Spleen (tissue), 11 donors: Measurements from ENCODE around the gene ASB10. TPM values are rescaled to one million over a fixed set of nuclear protein-coding genes. Genes with fewer than 3 reads are reported as not detected.

ENCODE experiments used
- DNase-seq: peaks from one replicate; pipeline ENCODE4 v3.0.0-alpha.2; 2020
- H3K27ac ChIP-seq, 8 donors: fragments of 200-600 bp; sonication (generic) in 7 of 8; 1 replicate in 4 of 8; 2 replicates in 4 of 8; pipeline versions ENCODE4 v1.5.0 to v1.8.0; 2016 to 2021; ENCODE audit warnings: inconsistent platforms in 4 of 8, mild to moderate bottlenecking in 4 of 8, moderate library complexity in 1 of 8
- H3K27me3 ChIP-seq, 7 donors: fragments of 200-600 bp; sonication (generic) in 6 of 7; replicated peaks in 1 of 7; 1 replicate in 4 of 7; 2 replicates in 3 of 7; pipeline versions ENCODE4 v1.5.0 to v1.8.0; 2016 to 2021; ENCODE audit warnings: inconsistent platforms in 3 of 7, mild to moderate bottlenecking in 1 of 7
- H3K36me3 ChIP-seq, 6 donors: fragments of 200-600 bp; sonication (generic) in 5 of 6; 1 replicate in 4 of 6; 2 replicates in 2 of 6; pipeline versions ENCODE4 v1.5.0 to v1.8.0; 2016 to 2021; ENCODE audit warnings: inconsistent platforms in 2 of 6
- H3K4me1 ChIP-seq, 6 donors: fragments of 200-600 bp; sonication (generic) in 5 of 6; 1 replicate in 3 of 6; 2 replicates in 3 of 6; pipeline versions ENCODE4 v1.5.0 to v1.8.0; 2016 to 2021; ENCODE audit warnings: inconsistent platforms in 3 of 6
- H3K4me3 ChIP-seq, 8 donors: fragments of 200-600 bp; sonication (generic) in 7 of 8; 1 replicate in 4 of 8; 2 replicates in 4 of 8; pipeline versions ENCODE4 v1.5.0 to v1.8.0; 2016 to 2021; ENCODE audit warnings: inconsistent platforms in 4 of 8, mild to moderate bottlenecking in 4 of 8, moderate library complexity in 2 of 8
- H3K9me3 ChIP-seq, 8 donors: fragments of 200-600 bp; sonication (generic) in 7 of 8; 1 replicate in 4 of 8; 2 replicates in 4 of 8; pipeline versions ENCODE4 v1.5.0 to v1.8.0; 2016 to 2021; ENCODE audit warnings: inconsistent platforms in 4 of 8
- CTCF ChIP-seq, 11 experiments: fragments of 200-600 bp in 7 of 11; fragments of 450-650 bp in 4 of 11; sonication (generic) in 4 of 11; IDR thresholded peaks in 8 of 11; conservative IDR thresholded peaks in 3 of 11; 1 replicate in 7 of 11; 2 replicates in 4 of 11; pipeline versions ENCODE4 v1.4.0 to v1.8.0; 2016 to 2021; ENCODE audit warnings: antibody characterized with exemption in 11 of 11, inconsistent platforms in 4 of 11, mild to moderate bottlenecking in 1 of 11
- POLR2A ChIP-seq, 3 donors: fragments of 450-650 bp; IDR thresholded peaks; one replicate each; pipeline ENCODE4 v1.5.1; 2017; ENCODE audit warnings: antibody characterized with exemption in 3 of 3, mild to moderate bottlenecking in 1 of 3
- POLR2AphosphoS5 ChIP-seq, 3 donors: sonication (generic); formaldehyde crosslinking; IDR thresholded peaks; one replicate each; pipeline ENCODE4 v1.5.1; 2017; ENCODE audit warnings: antibody characterized with exemption in 3 of 3
- WGBS, 5 donors: extraction: QIAGEN DNeasy Blood & Tissue Kit in 3 of 5; methylation state at CpG; one replicate each; pipeline versions ENCODE4 v1.1.5 to v1.1.7; 2013 to 2018; 5-methylcytosine and 5-hydroxymethylcytosine counted together
- intact Hi-C: fragments of 100-400 bp; cut with DNase I; formaldehyde crosslinking; loops from one replicate; pipeline ENCODE4 v1.15.0; 2023; ENCODE audit warnings: low total_unique reads
- polyA plus RNA-seq, 3 donors: library from polyadenylated mRNA; stranded (reverse); fragments of 200-250 nt; gene quantifications; one replicate each; pipeline ENCODE4 v1.2.1, GENCODE V29; 2013
- total RNA-seq, 7 donors: library from RNA; depleted of rRNA in 3 of 7; stranded (reverse); fragments of >200 nt in 3 of 7; fragmentation: NEBNext Ultra II Directional in 4 of 7; extraction: Animal tissue kit (Norgen Biotek cat#: 25700) in 4 of 7; gene quantifications; one replicate each; pipeline versions ENCODE4 v1.1.0 to v1.2.1, GENCODE V29; 2016 to 2021
- donor health status: healthy with polysubstance abuse.
- donor health status: DM: no; HTN: no; CAD: no; lungs with moderate emphysema.
- donor health status: DM: no; HTN: no; CAD: no.
- donor health status: Bipolar disorder and iron deficiency.
- donor health status: healthy.
- donor health status: DM: no; HTN: no; CAD: no.
- donor health status: DM: yes; HTN: yes; CAD: no.

ASB10 gene
- total and polyA plus RNA-seq, 10 donors: not detected

GRCh38 chr7:151206914-151207313, 19.9 kb upstream of the ASB10 start:
- H3K27ac ChIP-seq: peak overlapping the region in 2 of 8 donors; percentile 46 to 49
- peaks cover 0 to 52% (median 12%) of the 10 kb centered on the region in 7 donors for H3K27me3 ChIP-seq
- intact Hi-C loops: no loop called here
- no peak overlapping the region for H3K4me3 ChIP-seq
- peaks cover 0 to 16% (median 0%) of the 10 kb centered on the region in 6 donors for H3K4me1 ChIP-seq
- DNase-seq: peak; percentile 4
- TF ChIP-seq POLR2AphosphoS5 (IDR thresholded peaks at IDR 0.05) (no peak), CTCF (IDR thresholded peaks at IDR 0.05 in 8 of 11, conservative IDR thresholded peaks at IDR 0.05 in 3 of 11) (no peak), POLR2A (IDR thresholded peaks at IDR 0.05) (no peak)
- no peaks in the 10 kb centered on the region for H3K9me3 ChIP-seq
- 13 to 44% (median 20%) methylated on average over 9 of the region's 9 CpGs for WGBS, 5 donors
- H3K36me3 ChIP-seq: peaks cover 0 to 3% (median 0%) of the 10 kb centered on the region in 6 donors

GRCh38 chr7:151205730-151206129, 18.7 kb upstream of the ASB10 start:
- peak overlapping the region in 1 of 8 donors; percentile 46 for H3K27ac ChIP-seq

GRCh38 chr7:151204383-151205032, 17.5 kb upstream of the ASB10 start:
- H3K36me3 ChIP-seq: no peaks in the 10 kb centered on the region
- no peak overlapping the region for H3K27ac ChIP-seq
- peaks cover 0 to 53% (median 12%) of the 10 kb centered on the region in 7 donors for H3K27me3 ChIP-seq
- H3K4me1 ChIP-seq: peaks cover 0 to 16% (median 0%) of the 10 kb centered on the region in 6 donors
- WGBS, 5 donors: 70 to 85% (median 77%) methylated on average over 42 to 48 of the region's 48 CpGs
- intact Hi-C loops: no loop called here
- no peak for DNase-seq
- H3K9me3 ChIP-seq: no peaks in the 10 kb centered on the region
- H3K4me3 ChIP-seq: no peak overlapping the region
- TF ChIP-seq CTCF (IDR thresholded peaks at IDR 0.05 in 8 of 11, conservative IDR thresholded peaks at IDR 0.05 in 3 of 11) (no peak), POLR2A (IDR thresholded peaks at IDR 0.05) (no peak), POLR2AphosphoS5 (IDR thresholded peaks at IDR 0.05) (peak in 1 of 3 donors; percentile 45)

More at GRCh38 chr7:151205730-151206129, 18.7 kb upstream of the ASB10 start:
- DNase-seq: no peak
- Histone ChIP-seq H3K36me3 (no peaks in the 10 kb centered on the region), H3K4me1 (peaks cover 0 to 16% (median 0%) of the 10 kb centered on the region in 6 donors), H3K9me3 (no peaks in the 10 kb centered on the region), H3K4me3 (no peak overlapping the region), H3K27me3 (peaks cover 0 to 52% (median 12%) of the 10 kb centered on the region in 7 donors)
- intact Hi-C loops: no loop called here
- TF ChIP-seq POLR2A (IDR thresholded peaks at IDR 0.05): no peak
- TF ChIP-seq POLR2AphosphoS5 (IDR thresholded peaks at IDR 0.05): no peak
- no peak for TF ChIP-seq CTCF (IDR thresholded peaks at IDR 0.05 in 8 of 11, conservative IDR thresholded peaks at IDR 0.05 in 3 of 11)
- 59 to 80% (median 62%) methylated on average over 6 of the region's 6 CpGs for WGBS, 5 donors

GRCh38 chr7:151202836-151203235, 15.8 kb upstream of the ASB10 start:
- no peaks in the 10 kb centered on the region for H3K9me3 ChIP-seq
- no peaks in the 10 kb centered on the region for H3K36me3 ChIP-seq
- intact Hi-C loops: no loop called here
- DNase-seq: no peak
- no peak overlapping the region for H3K27ac ChIP-seq
- H3K27me3 ChIP-seq: peaks cover 0 to 55% (median 12%) of the 10 kb centered on the region in 7 donors
- no peak for TF ChIP-seq POLR2AphosphoS5 (IDR thresholded peaks at IDR 0.05)
- no peak for TF ChIP-seq CTCF (IDR thresholded peaks at IDR 0.05 in 8 of 11, conservative IDR thresholded peaks at IDR 0.05 in 3 of 11)
- TF ChIP-seq POLR2A (IDR thresholded peaks at IDR 0.05): no peak
- WGBS, 5 donors: 88 to 99% (median 93%) methylated on average over 9 of the region's 9 CpGs
- H3K4me3 ChIP-seq: no peak overlapping the region
- H3K4me1 ChIP-seq: peaks cover 0 to 16% (median 0%) of the 10 kb centered on the region in 6 donors
